GM19397 (cell line): ENCODE results near the gene FAM3C.

Experiments used
- ATAC-seq: cut with Tn5 transposase; IDR thresholded peaks from one replicate; pipeline ENCODE4 v1.9.1; 2021; ENCODE audit warnings: mild to moderate bottlenecking, moderate library complexity; ENCODE audit not compliant: unreplicated experiment

FAM3C gene

GRCh38 chr7:121411597-121411979 is 15.5 kb upstream of the FAM3C start:
- no peak for ATAC-seq

GRCh38 chr7:121410829-121411596 is 14.9 kb upstream of the FAM3C start:
- no peak for ATAC-seq

GRCh38 chr7:121406944-121407343 is 10.8 kb upstream of the FAM3C start:
- no peak for ATAC-seq

GRCh38 chr7:121406461-121406860 is 10.4 kb upstream of the FAM3C start:
- no peak for ATAC-seq

GRCh38 chr7:121404348-121404747 is 8.2 kb upstream of the FAM3C start:
- no peak for ATAC-seq

- ATAC-seq, result no peak
These were observed 6.6 kb upstream of the FAM3C start for GRCh38 chr7:121402701-121403100.

GRCh38 chr7:121401896-121402295 is 5.8 kb upstream of the FAM3C start:
- no peak for ATAC-seq

GRCh38 chr7:121398246-121398645 is 2.1 kb upstream of the FAM3C start:
- ATAC-seq, result no peak

- ATAC-seq, result no peak
These were observed 1.7 kb upstream of the FAM3C start for GRCh38 chr7:121397822-121398221.

GRCh38 chr7:121397361-121397760 is 1.3 kb upstream of the FAM3C start:
- ATAC-seq, result no peak

GRCh38 chr7:121395494-121395960 is 581 bp downstream of the FAM3C start:
- peak; percentile 40 for ATAC-seq

GRCh38 chr7:121394709-121395140 is 1.4 kb downstream of the FAM3C start:
- no peak for ATAC-seq

- no peak for ATAC-seq
These were observed 3.1 kb downstream of the FAM3C start for GRCh38 chr7:121393005-121393366.

- no peak for ATAC-seq
These were observed 3.7 kb downstream of the FAM3C start for GRCh38 chr7:121392277-121393004.

- ATAC-seq, result no peak
These were observed 4.4 kb downstream of the FAM3C start for GRCh38 chr7:121391686-121392085.

GRCh38 chr7:121390617-121391016 is 5.5 kb downstream of the FAM3C start:
- no peak for ATAC-seq

- ATAC-seq, result no peak
These were observed 6.0 kb downstream of the FAM3C start for GRCh38 chr7:121390109-121390508.

GRCh38 chr7:121388950-121389349 is 7.2 kb downstream of the FAM3C start:
- no peak for ATAC-seq

GRCh38 chr7:121385800-121386179 is 10.3 kb downstream of the FAM3C start:
- ATAC-seq, result peak; percentile 93

- no peak for ATAC-seq
These were observed 10.9 kb downstream of the FAM3C start for GRCh38 chr7:121385056-121385799.

- ATAC-seq, result no peak
These were observed 11.8 kb downstream of the FAM3C start for GRCh38 chr7:121384265-121384664.
